ENCODE measurements around the gene CEP170B.
"Not testable (repeated sequence)": the region's sequence is repeated elsewhere in the genome, so short reads cannot be mapped to it uniquely, and the experiment has no call there.

CEP170B gene

GRCh38 chr14:104844306-104845032, 20.6 kb upstream of the CEP170B start:
- DNase-seq (ENCODE audit: low read depth in 2 of 2), result no peak

- no peak for DNase-seq (ENCODE audit: low read depth in 2 of 2)
Observed at GRCh38 chr14:104845033-104845666, 19.9 kb upstream of the CEP170B start.

GRCh38 chr14:104845834-104846441, 19.1 kb upstream of the CEP170B start:
- DNase-seq (ENCODE audit: low read depth in 2 of 2), result no peak

GRCh38 chr14:104852280-104852663, 12.8 kb upstream of the CEP170B start:
- DNase-seq (ENCODE audit: low read depth in 2 of 2), result no peak

- DNase-seq (ENCODE audit: low read depth in 2 of 2), result no peak
Observed at GRCh38 chr14:104855532-104856090, 9.5 kb upstream of the CEP170B start.

GRCh38 chr14:104856157-104856868, 8.8 kb upstream of the CEP170B start:
- no peak for DNase-seq (ENCODE audit: low read depth in 2 of 2)

GRCh38 chr14:104856869-104857860, 7.9 kb upstream of the CEP170B start:
- DNase-seq (ENCODE audit: low read depth in 2 of 2), result no peak

GRCh38 chr14:104857931-104858330, 7.1 kb upstream of the CEP170B start:
- DNase-seq (ENCODE audit: low read depth in 2 of 2), result not testable (repeated sequence)

- DNase-seq (ENCODE audit: low read depth in 2 of 2), result no peak
Observed at GRCh38 chr14:104858811-104859426, 6.1 kb upstream of the CEP170B start.

GRCh38 chr14:104859900-104860299, 5.2 kb upstream of the CEP170B start:
- no peak for DNase-seq (ENCODE audit: low read depth in 2 of 2)

- DNase-seq (ENCODE audit: low read depth in 2 of 2), result no peak
Observed at GRCh38 chr14:104860414-104860813, 4.7 kb upstream of the CEP170B start.

- DNase-seq (ENCODE audit: low read depth in 2 of 2), result no peak
Observed at GRCh38 chr14:104863131-104863862, 1.8 kb upstream of the CEP170B start.

- DNase-seq (ENCODE audit: low read depth in 2 of 2), result no peak
Observed at GRCh38 chr14:104863923-104864266, 1.2 kb upstream of the CEP170B start.

GRCh38 chr14:104864267-104865080, 594 bp upstream of the CEP170B start:
- DNase-seq (ENCODE audit: low read depth in 2 of 2), result no peak

GRCh38 chr14:104865631-104866441, 768 bp downstream of the CEP170B start:
- no peak for DNase-seq (ENCODE audit: low read depth in 2 of 2)

GRCh38 chr14:104866451-104867370, 1.6 kb downstream of the CEP170B start:
- DNase-seq (ENCODE audit: low read depth in 2 of 2), result no peak
